HepG2 (cell line): ENCODE data around the gene ARL3. TPM values are rescaled to one million over a fixed set of nuclear protein-coding genes. Genes with fewer than 3 reads are reported as not detected.

Experiments
- CBX1 ChIP-seq: IDR thresholded peaks from one replicate; pipeline ENCODE4 v1.6.1; 2016; ENCODE audit warnings: antibody characterized with exemption, low read depth
- GABPB1 ChIP-seq: IDR thresholded peaks from 2 replicates; pipeline ENCODE4 v1.6.1; 2016; ENCODE audit warnings: mild to moderate bottlenecking, missing genetic modification reagents, moderate library complexity, missing compliant biosample characterization
- GPBP1L1 ChIP-seq: sonication (generic); formaldehyde crosslinking; IDR thresholded peaks from 2 replicates; pipeline ENCODE4 v1.5.0; 2020; ENCODE audit warnings: mild to moderate bottlenecking, missing genetic modification reagents
- GTF2F1 ChIP-seq: fragments of 150-350 bp; IDR thresholded peaks from 2 replicates; pipeline ENCODE4 v1.6.1; 2014; ENCODE audit warnings: low read length
- KDM5A ChIP-seq: fragments of 200-600 bp; sonication (generic); IDR thresholded peaks from 2 replicates; pipeline ENCODE4 v1.7.0; 2018; ENCODE audit warnings: antibody characterized with exemption, mild to moderate bottlenecking, low read length, borderline replicate concordance
- KMT2A ChIP-seq: sonication (generic); formaldehyde crosslinking; IDR thresholded peaks from 2 replicates; pipeline ENCODE4 v1.4.0; 2020; ENCODE audit warnings: missing genetic modification reagents
- LCORL ChIP-seq, 2 experiments: fragments of 450-650 bp in 1 of 2; sonication (generic) in 1 of 2; formaldehyde crosslinking in 1 of 2; IDR thresholded peaks; 2 replicates each; pipeline versions ENCODE4 v1.5.0 to v1.6.1; 2017 to 2020; ENCODE audit warnings: antibody characterized with exemption in 1 of 2, missing genetic modification reagents in 1 of 2
- POLR2G ChIP-seq: fragments of 200-400 bp; formaldehyde crosslinking; IDR thresholded peaks from 2 replicates; pipeline ENCODE4 v1.6.1; 2018; ENCODE audit warnings: mild to moderate bottlenecking, low read depth, low read length, moderate library complexity
- REXO4 ChIP-seq: sonication (generic); formaldehyde crosslinking; IDR thresholded peaks from 2 replicates; pipeline ENCODE4 v1.8.0; 2022; ENCODE audit warnings: missing genetic modification reagents, mild to moderate bottlenecking, borderline replicate concordance
- RFXANK ChIP-seq: IDR thresholded peaks from 2 replicates; pipeline ENCODE4 v1.6.1; 2016
- SKI ChIP-seq: fragments of 450-650 bp; IDR thresholded peaks from one replicate; pipeline ENCODE4 v1.6.1; 2018; ENCODE audit warnings: mild to moderate bottlenecking; ENCODE audit not compliant: partially characterized antibody
- SP2 ChIP-seq: sonication (generic); formaldehyde crosslinking; IDR thresholded peaks from 2 replicates; pipeline ENCODE4 v1.5.1; 2020; ENCODE audit warnings: mild to moderate bottlenecking, missing genetic modification reagents
- TAF1 ChIP-seq: sonication (generic); formaldehyde crosslinking; IDR thresholded peaks from 2 replicates; pipeline ENCODE4 v1.4.0; 2020; ENCODE audit warnings: missing genetic modification reagents
- TBX3 ChIP-seq: fragments of 450-650 bp; IDR thresholded peaks from 2 replicates; pipeline ENCODE4 v1.6.1; 2017; ENCODE audit warnings: antibody characterized with exemption, mild to moderate bottlenecking, inconsistent platforms, borderline replicate concordance
- THAP7 ChIP-seq: sonication (generic); formaldehyde crosslinking; IDR thresholded peaks from 2 replicates; pipeline ENCODE4 v1.8.1; 2023; ENCODE audit warnings: mild to moderate bottlenecking, missing genetic modification reagents
- ZNF232 ChIP-seq: sonication (generic); formaldehyde crosslinking; IDR thresholded peaks from 2 replicates; pipeline ENCODE4 v1.4.0; 2020; ENCODE audit warnings: missing genetic modification reagents, borderline replicate concordance
- ZNF549 ChIP-seq: sonication (generic); formaldehyde crosslinking; IDR thresholded peaks from 2 replicates; pipeline ENCODE4 v1.5.0; 2020; ENCODE audit warnings: missing genetic modification reagents
- ZNF616 ChIP-seq: sonication (generic); formaldehyde crosslinking; IDR thresholded peaks from 2 replicates; pipeline ENCODE4 v1.5.0; 2020; ENCODE audit warnings: low read depth, mild to moderate bottlenecking, missing genetic modification reagents
- ZNF781 ChIP-seq: sonication (generic); formaldehyde crosslinking; IDR thresholded peaks from 2 replicates; pipeline ENCODE4 v1.5.1; 2020; ENCODE audit warnings: borderline replicate concordance, mild to moderate bottlenecking, missing genetic modification reagents; ENCODE audit errors: not compliant biosample characterization
- ZNF800 ChIP-seq: sonication (generic); formaldehyde crosslinking; IDR thresholded peaks from 2 replicates; pipeline ENCODE4 v1.4.0; 2020; ENCODE audit warnings: missing genetic modification reagents
- polyA plus RNA-seq, 8 experiments: library from polyadenylated mRNA; depleted of rRNA in 3 of 8; stranded (reverse) in 7 of 8; unstranded in 1 of 8; fragments of >200 nt; fragmentation: Illumina TruSeq in 4 of 8; extraction: Trizol in 4 of 8; gene quantifications; 2 replicates each; pipeline versions ENCODE4 v1.2.1 to v1.2.3, GENCODE V29; 2011 to 2016; ENCODE audit warnings: low read depth in 4 of 8, missing spikeins in 1 of 8, mixed read lengths in 1 of 8; ENCODE audit not compliant: insufficient read depth in 1 of 8
- total RNA-seq, 5 experiments: library from RNA; depleted of rRNA; stranded (reverse); fragments of >200 nt; fragmentation: Illumina TruSeq; extraction: Trizol; gene quantifications; 2 replicates each; pipeline ENCODE4 v1.2.3, GENCODE V29; 2016; ENCODE audit warnings: low read depth in 1 of 5
- TF ChIP-seq, protein P1 (sequence below): fragments of 450-650 bp; IDR thresholded peaks from 2 replicates; pipeline ENCODE4 v1.6.1; 2017; ENCODE audit warnings: mild to moderate bottlenecking

ARL3 gene
- total and polyA plus RNA-seq, 2 of the 13 experiments (the other 11 are each of a cell fraction or from before 2014, with no cell fraction given), result 5.2 to 6.6 TPM

- no peak for TF ChIP-seq KMT2A (CRISPR knock-in tag)
- 0 out of 2 replicates have a peak, but pooled peaks have one; percentile 8 for TF ChIP-seq GABPB1 (CRISPR knock-in tag)
- no peak for TF ChIP-seq LCORL (IDR thresholded peaks at IDR 0.05)
- no peak for TF ChIP-seq LCORL (CRISPR knock-in tag; IDR thresholded peaks at IDR 0.05)
- no peak for TF ChIP-seq GTF2F1
- TF ChIP-seq TAF1 (CRISPR knock-in tag), result no peak
- no peak for TF ChIP-seq ZNF549
- no peak for TF ChIP-seq TBX3
- no peak for TF ChIP-seq THAP7 (CRISPR knock-in tag)
- no peak for TF ChIP-seq GPBP1L1
- TF ChIP-seq SP2, result no peak
- no peak for TF ChIP-seq REXO4
- 0 out of 2 replicates have a peak, but pooled peaks have one; percentile 51 for TF ChIP-seq ZNF800 (CRISPR knock-in tag)
- no peak for TF ChIP-seq ZNF781
- peak; percentile 71 for TF ChIP-seq POLR2G
- TF ChIP-seq ZNF616 (CRISPR knock-in tag), result no peak
- TF ChIP-seq CBX1, result no peak
- peak; percentile 35; the same call in 1 of the 2 replicates for TF ChIP-seq ZNF232 (CRISPR knock-in tag)
- TF ChIP-seq, protein P1, sequence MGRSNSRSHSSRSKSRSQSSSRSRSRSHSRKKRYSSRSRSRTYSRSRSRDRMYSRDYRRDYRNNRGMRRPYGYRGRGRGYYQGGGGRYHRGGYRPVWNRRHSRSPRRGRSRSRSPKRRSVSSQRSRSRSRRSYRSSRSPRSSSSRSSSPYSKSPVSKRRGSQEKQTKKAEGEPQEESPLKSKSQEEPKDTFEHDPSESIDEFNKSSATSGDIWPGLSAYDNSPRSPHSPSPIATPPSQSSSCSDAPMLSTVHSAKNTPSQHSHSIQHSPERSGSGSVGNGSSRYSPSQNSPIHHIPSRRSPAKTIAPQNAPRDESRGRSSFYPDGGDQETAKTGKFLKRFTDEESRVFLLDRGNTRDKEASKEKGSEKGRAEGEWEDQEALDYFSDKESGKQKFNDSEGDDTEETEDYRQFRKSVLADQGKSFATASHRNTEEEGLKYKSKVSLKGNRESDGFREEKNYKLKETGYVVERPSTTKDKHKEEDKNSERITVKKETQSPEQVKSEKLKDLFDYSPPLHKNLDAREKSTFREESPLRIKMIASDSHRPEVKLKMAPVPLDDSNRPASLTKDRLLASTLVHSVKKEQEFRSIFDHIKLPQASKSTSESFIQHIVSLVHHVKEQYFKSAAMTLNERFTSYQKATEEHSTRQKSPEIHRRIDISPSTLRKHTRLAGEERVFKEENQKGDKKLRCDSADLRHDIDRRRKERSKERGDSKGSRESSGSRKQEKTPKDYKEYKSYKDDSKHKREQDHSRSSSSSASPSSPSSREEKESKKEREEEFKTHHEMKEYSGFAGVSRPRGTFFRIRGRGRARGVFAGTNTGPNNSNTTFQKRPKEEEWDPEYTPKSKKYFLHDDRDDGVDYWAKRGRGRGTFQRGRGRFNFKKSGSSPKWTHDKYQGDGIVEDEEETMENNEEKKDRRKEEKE, result no peak
- peak; percentile 53 for TF ChIP-seq SKI
- TF ChIP-seq KDM5A, result no peak
- no peak for TF ChIP-seq RFXANK
Observed at GRCh38 chr10:102642736-102643335, 71.4 kb downstream of the ARL3 start (continued).
